GM12878 (cell line): ENCODE data around the gene UNC93B1. TPM values are rescaled to one million over a fixed set of nuclear protein-coding genes. Genes with fewer than 3 reads are reported as not detected.

ENCODE experiments used
- ATF7 ChIP-seq: fragments of 450-650 bp; IDR thresholded peaks from 2 replicates; pipeline ENCODE4 v1.6.1; 2016; ENCODE audit warnings: low read depth, mild to moderate bottlenecking
- CTCF ChIP-seq, 3 experiments: IDR thresholded peaks in 2 of 3; conservative IDR thresholded peaks in 1 of 3; 2 replicates each; pipeline ENCODE4 v1.5.1; 2011; ENCODE audit warnings: low read depth in 3 of 3, low read length in 3 of 3, mild to moderate bottlenecking in 3 of 3, control low read depth in 2 of 3, moderate library complexity in 2 of 3, inconsistent platforms in 1 of 3, mixed read lengths in 1 of 3; ENCODE audit not compliant: control insufficient read depth in 2 of 3, insufficient read depth in 1 of 3; ENCODE audit errors: extremely low read depth in 1 of 3
- DPF2 ChIP-seq: fragments of 450-650 bp; IDR thresholded peaks from 2 replicates; pipeline ENCODE4 v1.6.1; 2017; ENCODE audit warnings: mild to moderate bottlenecking
- EP300 ChIP-seq, 2 experiments: fragments of 150-350 bp in 1 of 2; IDR thresholded peaks; 2 replicates each; pipeline ENCODE4 v1.6.1; 2011 to 2012; ENCODE audit warnings: low read depth in 2 of 2, low read length in 2 of 2, borderline replicate concordance in 1 of 2, improper control_type of control experiment in 1 of 2, inconsistent platforms in 1 of 2; ENCODE audit not compliant: control insufficient read depth in 1 of 2
- IKZF1 ChIP-seq: fragments of 450-650 bp; conservative IDR thresholded peaks from 2 replicates; pipeline ENCODE4 v1.6.1; 2017; ENCODE audit warnings: antibody characterized with exemption, mild to moderate bottlenecking
- JUND ChIP-seq: IDR thresholded peaks from 2 replicates; pipeline ENCODE4 v1.6.1; 2012; ENCODE audit warnings: low read depth, mild to moderate bottlenecking, low read length, improper control_type of control experiment, moderate library complexity
- MTA2 ChIP-seq: fragments of 450-650 bp; IDR thresholded peaks from 2 replicates; pipeline ENCODE4 v1.6.1; 2016; ENCODE audit warnings: low read depth, mild to moderate bottlenecking, moderate library complexity
- PML ChIP-seq: IDR thresholded peaks from 2 replicates; pipeline ENCODE4 v1.6.1; 2012; ENCODE audit warnings: low read length, inconsistent platforms
- POLR2A ChIP-seq: IDR thresholded peaks from 2 replicates; pipeline ENCODE4 v1.6.1; 2011; ENCODE audit warnings: low read depth, mild to moderate bottlenecking, low read length
- RUNX3 ChIP-seq: IDR thresholded peaks from 2 replicates; pipeline ENCODE4 v1.6.1; 2012; ENCODE audit warnings: low read length, inconsistent platforms
- SIN3A ChIP-seq: IDR thresholded peaks from 2 replicates; pipeline ENCODE4 v1.6.1; 2012; ENCODE audit warnings: low read depth, low read length, improper control_type of control experiment
- SP1 ChIP-seq: IDR thresholded peaks from one replicate; pipeline ENCODE4 v1.6.1; 2011; ENCODE audit warnings: low read depth, low read length
- STAT3 ChIP-seq: IDR thresholded peaks from 2 replicates; pipeline ENCODE4 v1.6.1; 2011; ENCODE audit warnings: low read depth, low read length, improper control_type of control experiment
- TBL1XR1 ChIP-seq: IDR thresholded peaks from 2 replicates; pipeline ENCODE4 v1.6.1; 2012; ENCODE audit warnings: low read depth, low read length, improper control_type of control experiment
- ZBTB4 ChIP-seq: fragments of 450-650 bp; formaldehyde crosslinking; IDR thresholded peaks from 2 replicates; pipeline ENCODE4 v1.4.0; 2022; ENCODE audit warnings: mild to moderate bottlenecking, moderate library complexity
- ZNF207 ChIP-seq: fragments of 450-650 bp; IDR thresholded peaks from 2 replicates; pipeline ENCODE4 v1.6.1; 2014; ENCODE audit warnings: antibody characterized with exemption, mild to moderate bottlenecking, borderline replicate concordance
- ZSCAN29 ChIP-seq: fragments of 450-650 bp; IDR thresholded peaks from 2 replicates; pipeline ENCODE4 v1.6.1; 2017; ENCODE audit warnings: mild to moderate bottlenecking, moderate library complexity
- polyA plus RNA-seq, 11 experiments: library from polyadenylated mRNA; depleted of rRNA in 4 of 11; unstranded in 6 of 11; stranded (reverse) in 5 of 11; fragments of >200 nt; fragmentation: Nextera tagmentation in 4 of 11; fragmentation: Illumina TruSeq in 1 of 11; extraction: Ambion mirVana in 4 of 11; extraction: Trizol in 1 of 11; gene quantifications; 1 replicate in 1 of 11; 2 replicates in 10 of 11; pipeline versions ENCODE4 v1.2.1 to v1.2.3, GENCODE V29; 2011 to 2016; ENCODE audit warnings: inconsistent platforms in 2 of 11, missing spikeins in 2 of 11, low read depth in 1 of 11
- total RNA-seq, 4 experiments: library from RNA; depleted of rRNA in 3 of 4; stranded (reverse); fragments of >200 nt in 3 of 4; fragmentation: Illumina TruSeq in 1 of 4; extraction: Trizol in 1 of 4; gene quantifications; 2 replicates each; pipeline versions ENCODE4 v1.2.1 to v1.2.3, GENCODE V29; 2013 to 2021

Gene UNC93B1
- total and polyA plus RNA-seq, 10 of the 15 experiments (the other 5 are each of a cell fraction or from before 2014, with no cell fraction given): 1.3 to 79.7 (median 36.3) TPM

- TF ChIP-seq RUNX3 (peak; percentile 22; the same call in 1 of the 2 replicates), MTA2 (no peak), SP1 (peak; percentile 57), IKZF1 (no peak), DPF2 (peak; percentile 24; the same call in 1 of the 2 replicates), ZBTB4 (CRISPR knock-in tag) (no peak), CTCF (IDR thresholded peaks at IDR 0.05 in 2 of 3, conservative IDR thresholded peaks at IDR 0.05 in 1 of 3; ENCODE audit: control insufficient read depth in 2 of 3, extremely low read depth in 1 of 3, insufficient read depth in 1 of 3, low read depth in 3 of 3, low read length in 3 of 3) (no peak), TBL1XR1 (no peak; the same call in 1 of the 2 replicates), SIN3A (peak; percentile 40; the same call in 1 of the 2 replicates), ATF7 (no peak), STAT3 (no peak), ZSCAN29 (peak; percentile 57; the same call in 1 of the 2 replicates), JUND (no peak), POLR2A (peak; percentile 87), PML (no peak), ZNF207 (peak; percentile 59; the same call in 1 of the 2 replicates), EP300 (IDR thresholded peaks at IDR 0.05; ENCODE audit: borderline replicate concordance in 1 of 2, control insufficient read depth in 1 of 2, low read depth in 2 of 2, low read length in 2 of 2) (no peak)
Measured at GRCh38 chr11:68003846-68004550, at the start of gene UNC93B1 (continued).
